ENCODE measurements around the gene NHLRC4.
"Not testable (repeated sequence)": the region's sequence is repeated elsewhere in the genome, so short reads cannot be mapped to it uniquely, and the experiment has no call there.

DNA sequence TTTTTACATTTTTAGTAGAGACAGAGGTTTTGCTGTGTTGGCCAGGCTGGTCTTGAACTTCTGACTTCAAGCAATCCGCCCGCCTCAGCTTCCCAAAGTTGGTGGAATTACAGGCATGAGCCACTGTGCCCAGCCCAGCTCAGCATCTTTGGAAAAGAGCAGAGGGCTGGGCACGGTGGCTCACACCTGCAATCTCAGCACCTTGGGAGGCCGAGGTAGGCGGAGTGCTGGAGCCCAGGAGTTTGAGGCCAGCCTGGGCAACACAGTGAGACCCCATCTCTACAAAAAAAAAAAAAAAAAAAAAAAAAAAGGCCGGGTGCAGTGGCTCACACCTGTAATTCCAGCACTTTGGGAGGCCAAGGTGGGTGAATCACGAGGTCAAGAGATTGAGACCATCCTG lies 30.9 kb downstream of the NHLRC4 start:
- TF ChIP-seq RFX5 (IDR thresholded peaks at IDR 0.05; ENCODE audit: low read depth, low read length); FOS (IDR thresholded peaks at IDR 0.05; ENCODE audit: low read depth, low read length); BHLHE40 (IDR thresholded peaks at IDR 0.05; ENCODE audit: low read depth, low read length); POLR2A (IDR thresholded peaks at IDR 0.05; ENCODE audit: low read depth, low read length); RAD21 (IDR thresholded peaks at IDR 0.05; ENCODE audit: low read length); SMC3 (IDR thresholded peaks at IDR 0.05; ENCODE audit: low read depth, low read length); NFE2L2 (IDR thresholded peaks at IDR 0.05; ENCODE audit: low read depth, low read length): not testable (repeated sequence)
- TF ChIP-seq, protein P1, sequence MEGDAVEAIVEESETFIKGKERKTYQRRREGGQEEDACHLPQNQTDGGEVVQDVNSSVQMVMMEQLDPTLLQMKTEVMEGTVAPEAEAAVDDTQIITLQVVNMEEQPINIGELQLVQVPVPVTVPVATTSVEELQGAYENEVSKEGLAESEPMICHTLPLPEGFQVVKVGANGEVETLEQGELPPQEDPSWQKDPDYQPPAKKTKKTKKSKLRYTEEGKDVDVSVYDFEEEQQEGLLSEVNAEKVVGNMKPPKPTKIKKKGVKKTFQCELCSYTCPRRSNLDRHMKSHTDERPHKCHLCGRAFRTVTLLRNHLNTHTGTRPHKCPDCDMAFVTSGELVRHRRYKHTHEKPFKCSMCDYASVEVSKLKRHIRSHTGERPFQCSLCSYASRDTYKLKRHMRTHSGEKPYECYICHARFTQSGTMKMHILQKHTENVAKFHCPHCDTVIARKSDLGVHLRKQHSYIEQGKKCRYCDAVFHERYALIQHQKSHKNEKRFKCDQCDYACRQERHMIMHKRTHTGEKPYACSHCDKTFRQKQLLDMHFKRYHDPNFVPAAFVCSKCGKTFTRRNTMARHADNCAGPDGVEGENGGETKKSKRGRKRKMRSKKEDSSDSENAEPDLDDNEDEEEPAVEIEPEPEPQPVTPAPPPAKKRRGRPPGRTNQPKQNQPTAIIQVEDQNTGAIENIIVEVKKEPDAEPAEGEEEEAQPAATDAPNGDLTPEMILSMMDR (conservative IDR thresholded peaks at IDR 0.05; ENCODE audit: low read depth, low read length) = not testable (repeated sequence)
- TF ChIP-seq, protein P2, sequence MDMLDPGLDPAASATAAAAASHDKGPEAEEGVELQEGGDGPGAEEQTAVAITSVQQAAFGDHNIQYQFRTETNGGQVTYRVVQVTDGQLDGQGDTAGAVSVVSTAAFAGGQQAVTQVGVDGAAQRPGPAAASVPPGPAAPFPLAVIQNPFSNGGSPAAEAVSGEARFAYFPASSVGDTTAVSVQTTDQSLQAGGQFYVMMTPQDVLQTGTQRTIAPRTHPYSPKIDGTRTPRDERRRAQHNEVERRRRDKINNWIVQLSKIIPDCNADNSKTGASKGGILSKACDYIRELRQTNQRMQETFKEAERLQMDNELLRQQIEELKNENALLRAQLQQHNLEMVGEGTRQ (IDR thresholded peaks at IDR 0.05; ENCODE audit: low read depth, low read length) = not testable (repeated sequence)
